ENCODE data around the gene DYNAP.

DYNAP gene

DNA sequence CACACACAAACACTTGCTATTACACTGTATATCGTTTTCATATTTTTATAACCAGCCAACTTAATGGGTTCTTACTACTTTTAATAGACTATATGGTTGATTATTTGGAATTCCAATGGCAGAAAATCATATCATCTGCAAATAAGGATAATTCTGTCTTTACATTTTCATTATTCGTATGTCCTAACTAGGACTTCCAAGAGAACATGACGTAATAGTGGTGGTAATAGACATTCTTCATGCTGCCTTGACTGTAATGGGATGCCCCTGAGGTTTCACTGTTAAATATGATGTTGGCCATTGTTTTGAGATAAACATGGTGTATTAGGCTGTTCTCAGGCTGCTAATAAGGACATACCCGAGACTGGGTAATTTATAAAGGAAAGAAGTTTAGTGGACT is 45.2 kb downstream of the DYNAP start:
- DNase-seq (ENCODE audit: low read depth, low spot score): no peak

DNA sequence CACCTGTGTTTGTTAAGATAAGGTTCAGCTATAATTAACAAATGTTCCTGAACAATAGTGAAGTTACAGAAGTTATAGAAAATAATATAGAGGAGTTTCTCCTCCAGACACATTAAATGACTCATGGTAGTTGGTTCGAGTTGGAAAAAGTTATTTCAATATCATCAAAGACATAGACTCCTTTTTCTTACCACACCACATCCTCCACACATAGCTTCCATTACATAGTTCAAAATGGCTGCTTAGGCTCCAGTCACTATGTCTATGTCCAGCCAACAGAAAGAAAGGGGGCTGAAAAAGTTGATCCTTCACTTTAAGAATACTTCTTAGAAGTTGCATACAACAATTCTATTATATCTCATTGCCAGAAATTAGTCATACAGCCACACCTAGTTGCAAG is 50.7 kb downstream of the DYNAP start:
- DNase-seq (ENCODE audit: low read depth, low spot score): no peak

DNA sequence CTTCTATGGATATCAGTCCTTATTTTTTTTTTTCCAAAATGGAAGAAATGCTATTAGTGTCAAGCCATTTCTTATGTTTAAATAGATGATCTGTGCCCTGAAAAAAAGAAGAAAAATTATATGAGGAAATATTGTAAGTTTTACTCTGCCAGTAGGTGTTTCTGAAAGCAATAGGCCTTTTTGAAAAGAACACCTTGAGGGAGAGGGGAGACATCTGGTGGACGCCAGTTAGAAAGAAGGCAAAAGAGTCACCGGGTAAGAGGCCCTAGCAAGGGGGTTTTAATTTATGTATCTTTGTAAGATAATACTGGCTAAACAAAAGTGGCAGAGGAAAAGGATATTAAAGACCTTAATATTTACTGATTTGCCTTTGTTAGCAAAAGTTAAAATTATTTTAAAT is 56.1 kb downstream of the DYNAP start:
- no peak for DNase-seq (ENCODE audit: low read depth, low spot score)

Data from activated naive CD8-positive, alpha-beta T cell treated with anti-CD3 and anti-CD28 coated beads, Interleukin-2, amount 50 U/mL, for 16 hours (primary cell).